Measurements from ENCODE around the gene KRT85.

GRCh38 chr12:52416795-52417194 is 49.5 kb upstream of the KRT85 start:
- TF ChIP-seq CTCF (IDR thresholded peaks at IDR 0.05; ENCODE audit: insufficient read depth, low read depth, low read length) = no peak
- TF ChIP-seq EZH2 (IDR thresholded peaks at IDR 0.05; ENCODE audit: insufficient read depth, low read length) = no peak

All from astrocyte (in vitro differentiated cells and primary cell).